H1 (cell line): ENCODE measurements around the gene SLC66A3. TPM values are rescaled to one million over a fixed set of nuclear protein-coding genes. Genes with fewer than 3 reads are reported as not detected.

Experiments
- CTCF ChIA-PET: fragments of 300-600 bp; sonication (Branson Sonifier 250); formaldehyde crosslinking; loops from one replicate; lab custom pipeline; 2021; ENCODE audit not compliant: partially characterized antibody; lab: Charles Lee
- POLR2A ChIA-PET: fragments of 300-600 bp; sonication (Branson Sonifier 250); formaldehyde crosslinking; loops from one replicate; lab custom pipeline; 2021; ENCODE audit warnings: inconsistent platforms; ENCODE audit not compliant: partially characterized antibody; lab: Charles Lee
- DNase-seq, 2 experiments: peaks; one replicate each; pipeline versions ENCODE4 v3.0.0 to v3.0.0-alpha.2; 2010 to 2022; ENCODE audit warnings: low spot score in 2 of 2, low read depth in 1 of 2, mixed read lengths in 1 of 2
- FAIRE-seq: peaks from 2 replicates; lab custom pipeline; 2011; peaks lifted over from hg19 to GRCh38; lab: Jason Lieb, UNC
- H2AFZ ChIP-seq: 2 replicates; pipeline ENCODE4 v1.8.1; 2012; ENCODE audit warnings: low read length, inconsistent platforms
- H2AK5ac ChIP-seq: 2 replicates; pipeline ENCODE4 v1.6.1; 2013; ENCODE audit warnings: low read depth, low read length
- H2BK120ac ChIP-seq: replicated peaks from 2 replicates; pipeline ENCODE3; 2013; ENCODE audit warnings: low read depth, low read length, inconsistent platforms
- H2BK12ac ChIP-seq: 2 replicates; pipeline ENCODE4 v1.6.1; 2013; ENCODE audit warnings: low read depth, low read length
- H2BK15ac ChIP-seq: 2 replicates; pipeline ENCODE4 v1.6.1; 2013; ENCODE audit warnings: low read length
- H2BK20ac ChIP-seq: 2 replicates; pipeline ENCODE4 v1.6.1; 2013; ENCODE audit warnings: low read length
- H2BK5ac ChIP-seq: 2 replicates; pipeline ENCODE4 v1.6.1; 2013; ENCODE audit warnings: low read depth, low read length
- H3K14ac ChIP-seq: 2 replicates; pipeline ENCODE4 v1.6.1; 2013; ENCODE audit warnings: inconsistent platforms; ENCODE audit not compliant: insufficient read length
- H3K18ac ChIP-seq: 2 replicates; pipeline ENCODE4 v1.6.1; 2013; ENCODE audit warnings: low read length; ENCODE audit errors: extremely low read depth
- H3K23ac ChIP-seq: 2 replicates; pipeline ENCODE4 v1.6.1; 2013; ENCODE audit warnings: inconsistent platforms; ENCODE audit not compliant: insufficient read length
- H3K23me2 ChIP-seq: 2 replicates; pipeline ENCODE4 v1.6.1; 2013; ENCODE audit warnings: low read depth, low read length
- H3K27ac ChIP-seq: 2 replicates; pipeline ENCODE4 v1.6.1; 2011; ENCODE audit warnings: low read depth, low read length, inconsistent platforms
- H3K27me3 ChIP-seq, 4 experiments: replicated peaks in 1 of 4; 1 replicate in 1 of 4; 2 replicates in 3 of 4; pipeline versions ENCODE4 v1.6.1 to v1.8.1; 2011 to 2013; ENCODE audit warnings: low read length in 3 of 4, mild to moderate bottlenecking in 3 of 4, inconsistent platforms in 2 of 4, mixed read lengths in 2 of 4, moderate library complexity in 1 of 4; ENCODE audit not compliant: control insufficient read depth in 3 of 4, insufficient read depth in 3 of 4; ENCODE audit errors: extremely low read depth in 1 of 4
- H3K36me3 ChIP-seq, 4 experiments: 2 replicates each; pipeline versions ENCODE4 v1.6.1 to v1.8.1; 2011 to 2013; ENCODE audit warnings: mild to moderate bottlenecking in 4 of 4, low read length in 3 of 4, moderate library complexity in 2 of 4, control low read depth in 1 of 4, inconsistent platforms in 1 of 4; ENCODE audit not compliant: insufficient read depth in 4 of 4, control insufficient read depth in 2 of 4
- H3K4ac ChIP-seq: replicated peaks from 2 replicates; pipeline ENCODE3; 2013; ENCODE audit warnings: low read length, low read depth, mixed read lengths, inconsistent platforms; ENCODE audit not compliant: insufficient read length
- H3K4me1 ChIP-seq, 4 experiments: replicated peaks in 1 of 4; 1 replicate in 1 of 4; 2 replicates in 3 of 4; pipeline versions ENCODE4 v1.6.1 to v1.8.1; 2011 to 2013; ENCODE audit warnings: low read length in 3 of 4, inconsistent platforms in 2 of 4, mixed read lengths in 1 of 4; ENCODE audit not compliant: insufficient read depth in 4 of 4, control insufficient read depth in 3 of 4
- H3K4me2 ChIP-seq, 2 experiments: 2 replicates each; pipeline versions ENCODE4 v1.6.1 to v1.8.1; 2011 to 2013; ENCODE audit warnings: low read depth in 2 of 2, low read length in 2 of 2, control low read depth in 1 of 2, inconsistent platforms in 1 of 2, mild to moderate bottlenecking in 1 of 2; ENCODE audit not compliant: insufficient read depth in 1 of 2
- H3K4me3 ChIP-seq, 4 experiments: fragments of 200-600, 300-600 bp in 1 of 4; sonication (generic), shearing (Covaris generic), sonication (Bioruptor Twin) in 1 of 4; 2 replicates each; pipeline versions ENCODE4 v1.5.1 to v1.8.1; 2011 to 2016; ENCODE audit warnings: low read length in 4 of 4, low read depth in 3 of 4, control low read depth in 2 of 4, inconsistent platforms in 2 of 4, mild to moderate bottlenecking in 2 of 4, mixed read lengths in 1 of 4, moderate library complexity in 1 of 4; ENCODE audit not compliant: insufficient read depth in 2 of 4; ENCODE audit errors: extremely low read depth in 1 of 4
- H3K56ac ChIP-seq: replicated peaks from 2 replicates; pipeline ENCODE3; 2013; ENCODE audit warnings: low read depth, mild to moderate bottlenecking, mixed read lengths, low read length, inconsistent platforms; ENCODE audit not compliant: insufficient read length
- H3K79me1 ChIP-seq: 2 replicates; pipeline ENCODE4 v1.6.1; 2013; ENCODE audit warnings: low read depth, low read length, control low read depth
- H3K79me2 ChIP-seq, 2 experiments: 2 replicates each; pipeline versions ENCODE4 v1.6.1 to v1.8.1; 2012 to 2013; ENCODE audit warnings: low read length in 2 of 2, mild to moderate bottlenecking in 2 of 2, inconsistent platforms in 1 of 2; ENCODE audit not compliant: insufficient read depth in 2 of 2, control insufficient read depth in 1 of 2
- H3K9ac ChIP-seq, 4 experiments: replicated peaks in 1 of 4; 1 replicate in 1 of 4; 2 replicates in 3 of 4; pipeline versions ENCODE4 v1.6.1 to v1.8.1; 2011 to 2013; ENCODE audit warnings: low read depth in 3 of 4, low read length in 3 of 4, control low read depth in 2 of 4, mild to moderate bottlenecking in 2 of 4, moderate library complexity in 2 of 4, inconsistent platforms in 1 of 4; ENCODE audit errors: extremely low read depth in 1 of 4
- H3K9me3 ChIP-seq, 2 experiments: 2 replicates each; pipeline versions ENCODE4 v1.6.1 to v1.8.1; 2012 to 2013; ENCODE audit warnings: mild to moderate bottlenecking in 2 of 2, moderate library complexity in 2 of 2, control low read depth in 1 of 2, inconsistent platforms in 1 of 2, low read depth in 1 of 2, low read length in 1 of 2, mixed read lengths in 1 of 2; ENCODE audit not compliant: insufficient read depth in 2 of 2
- H4K20me1 ChIP-seq, 2 experiments: replicated peaks in 1 of 2; 2 replicates each; pipeline versions ENCODE3 to v1.8.1; 2011 to 2013; ENCODE audit warnings: inconsistent platforms in 2 of 2, low read length in 2 of 2, mild to moderate bottlenecking in 1 of 2; ENCODE audit not compliant: insufficient read depth in 2 of 2, control insufficient read depth in 1 of 2
- H4K5ac ChIP-seq: 2 replicates; pipeline ENCODE4 v1.6.1; 2013; ENCODE audit warnings: low read length, low read depth, mixed read lengths, inconsistent platforms; ENCODE audit not compliant: insufficient read length
- H4K8ac ChIP-seq: 2 replicates; pipeline ENCODE4 v1.8.0; 2013; ENCODE audit warnings: mild to moderate bottlenecking, moderate library complexity, low read length, inconsistent platforms; ENCODE audit not compliant: insufficient read depth; ENCODE audit errors: extremely low read depth
- H4K91ac ChIP-seq: replicated peaks from 2 replicates; pipeline ENCODE3; 2013; ENCODE audit warnings: low read length, mixed read lengths, inconsistent platforms; ENCODE audit not compliant: insufficient read length
- JUND ChIP-seq: IDR thresholded peaks from 2 replicates; pipeline ENCODE4 v1.6.1; 2011; ENCODE audit warnings: mild to moderate bottlenecking, improper control_type of control experiment, low read length
- POLR2A ChIP-seq, 2 experiments: IDR thresholded peaks; 1 replicate in 1 of 2; 2 replicates in 1 of 2; pipeline ENCODE4 v1.6.1; 2011; ENCODE audit warnings: low read depth in 2 of 2, low read length in 2 of 2, mild to moderate bottlenecking in 2 of 2; ENCODE audit errors: control extremely low read depth in 1 of 2
- TEAD4 ChIP-seq: IDR thresholded peaks from 2 replicates; pipeline ENCODE4 v1.6.1; 2012; ENCODE audit warnings: low read depth, low read length, inconsistent platforms, mixed read lengths
- WGBS, 2 experiments: shearing (Covaris generic) in 1 of 2; methylation state at CpG; one replicate each; pipeline versions ENCODE4 v1.1.6 to v1.1.7; 2013 to 2015; ENCODE audit warnings: low lambda C conversion rate in 2 of 2, mixed read lengths in 2 of 2, inconsistent platforms in 1 of 2, low coverage in 1 of 2, missing lambda C conversion rate in 1 of 2; ENCODE audit not compliant: insufficient replicate concordance in 2 of 2, insufficient coverage in 1 of 2, insufficient read length in 1 of 2; ENCODE audit errors: extremely low coverage in 1 of 2, missing lambda C conversion rate in 1 of 2; 5-methylcytosine and 5-hydroxymethylcytosine counted together
- polyA plus RNA-seq, 7 experiments: library from polyadenylated mRNA; depleted of rRNA in 3 of 7; stranded (reverse) in 5 of 7; unstranded in 2 of 7; fragments of >200 nt in 5 of 7; fragments of 200-250 nt in 2 of 7; gene quantifications; 1 replicate in 5 of 7; 2 replicates in 1 of 7; 4 replicates in 1 of 7; pipeline versions ENCODE4 v1.2.1 to v1.2.3, GENCODE V29; 2011 to 2013; ENCODE audit warnings: missing spikeins in 2 of 7, mixed read lengths in 2 of 7
- total RNA-seq: library from RNA; stranded (reverse); fragmentation: NEBNext Ultra II Directional; extraction: Animal tissue kit (Norgen Biotek cat#: 25700); gene quantifications from 2 replicates; pipeline ENCODE4 v1.2.1, GENCODE V29; 2021

Gene SLC66A3
- total and polyA plus RNA-seq, 2 of the 8 experiments (the other 6 are each of a cell fraction or from before 2014, with no cell fraction given), result 8.7 to 27.8 TPM

DNA sequence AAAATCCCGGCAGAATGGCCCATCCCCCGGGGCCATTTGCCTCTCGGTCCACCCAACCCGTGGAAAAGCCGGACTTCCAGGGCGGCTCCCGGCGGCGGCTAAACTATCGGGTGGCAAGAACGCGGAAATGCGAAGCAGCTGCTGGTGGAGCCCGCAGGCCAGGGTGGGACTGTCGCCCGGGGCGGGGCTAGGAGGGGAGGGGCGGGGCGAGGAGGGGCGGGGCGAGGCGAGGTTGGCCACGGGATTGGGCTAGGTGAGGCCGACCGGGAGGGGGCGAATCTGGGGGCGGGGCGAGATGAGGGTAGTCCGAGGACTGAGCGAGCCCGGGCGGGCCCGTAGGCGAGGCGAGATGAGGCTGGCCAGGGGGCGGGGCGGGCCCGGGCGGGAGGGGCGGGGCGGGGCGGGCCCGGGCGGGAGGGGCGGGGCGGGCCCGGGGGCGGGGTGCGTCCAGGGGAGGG, 315 bp upstream of the SLC66A3 start:
- 0 out of 2 replicates have a peak overlapping the region, but pooled peaks have one; percentile 61 for H3K27ac ChIP-seq
- peak overlapping the region; percentile 57 to 80 for H3K4me2 ChIP-seq
- TF ChIP-seq TEAD4 (no peak; the same call in 1 of the 2 replicates), POLR2A (IDR thresholded peaks at IDR 0.05; ENCODE audit: control extremely low read depth in 1 of 2, low read depth in 2 of 2, low read length in 2 of 2) (peak in 1 of 2 experiments; percentile 12; a peak in 1 of 3 replicates), JUND (no peak)

More for the DNA sequence above, 315 bp upstream of the SLC66A3 start:
- Histone ChIP-seq H2BK20ac (no peak overlapping the region), H3K9me3 (no peaks in the 10 kb centered on the region), H3K14ac (no peak overlapping the region), H4K91ac (no peak overlapping the region), H3K18ac (peak overlapping the region; percentile 62; the same call in 1 of the 2 replicates), H2BK15ac (no peak overlapping the region), H3K27me3 (peaks cover 0 to 13% (median 10%) of the 10 kb centered on the region in 4 experiments; a peak in 5 of 7 replicates), H3K4ac (no peak overlapping the region), H4K5ac (no peak overlapping the region), H3K4me1 (peaks cover 0 to 5% (median 4%) of the 10 kb centered on the region in 4 experiments; a peak in 5 of 7 replicates), H4K8ac (no peak overlapping the region), H3K36me3 (no peaks in the 10 kb centered on the region), H3K4me3 (peak overlapping the region; percentile 24 to 62 (median 33); a peak in 7 of 8 replicates), H3K9ac (peak overlapping the region in 2 of 4 experiments; percentile 20 to 29; a peak in 3 of 7 replicates), H4K20me1 (no peaks in the 10 kb centered on the region), H3K23ac (no peak overlapping the region), H3K79me2 (no peaks in the 10 kb centered on the region), H2BK12ac (no peak overlapping the region), H2BK120ac (no peak overlapping the region), H3K56ac (no peak overlapping the region), H2AFZ (peak overlapping the region; percentile 24; the same call in 1 of the 2 replicates), H2AK5ac (no peak overlapping the region), H3K79me1 (no peaks in the 10 kb centered on the region), H2BK5ac (no peak overlapping the region), H3K23me2 (peaks cover 2% of the 10 kb centered on the region; the same call in 1 of the 2 replicates)
- FAIRE-seq (no peak), DNase-seq (peak; percentile 81 to 96)
- POLR2A ChIA-PET, result interaction anchor here (1.0 to 4.1 kb wide), 6 partner anchors 11 to 190 kb away, joined by 3 to 20 read pairs (median 5); partner anchors contain the start of gene ROCK2
- WGBS, 2 experiments, result 0% methylated on average over 1 of the region's 49 CpGs; no CpG with 5 or more reads in 1 of the 2 experiments
- CTCF ChIA-PET, result interaction anchor here (0.6 to 11.4 kb wide), 4 partner anchors 13 to 259 kb away, joined by 3 to 111 read pairs (median 5); a partner anchor contains a TSS
